UCSD-AML1 (cell line): ENCODE results near the gene CNIH4.
"Not testable (repeated sequence)": the region's sequence is repeated elsewhere in the genome, so short reads cannot be mapped to it uniquely, and the experiment has no call there.

Source experiments
- DNase-seq: peaks from one replicate; lab custom pipeline; 2025; ENCODE audit not compliant: unreplicated experiment; lab: John Stamatoyannopoulos, UW

The CNIH4 gene

DNA sequence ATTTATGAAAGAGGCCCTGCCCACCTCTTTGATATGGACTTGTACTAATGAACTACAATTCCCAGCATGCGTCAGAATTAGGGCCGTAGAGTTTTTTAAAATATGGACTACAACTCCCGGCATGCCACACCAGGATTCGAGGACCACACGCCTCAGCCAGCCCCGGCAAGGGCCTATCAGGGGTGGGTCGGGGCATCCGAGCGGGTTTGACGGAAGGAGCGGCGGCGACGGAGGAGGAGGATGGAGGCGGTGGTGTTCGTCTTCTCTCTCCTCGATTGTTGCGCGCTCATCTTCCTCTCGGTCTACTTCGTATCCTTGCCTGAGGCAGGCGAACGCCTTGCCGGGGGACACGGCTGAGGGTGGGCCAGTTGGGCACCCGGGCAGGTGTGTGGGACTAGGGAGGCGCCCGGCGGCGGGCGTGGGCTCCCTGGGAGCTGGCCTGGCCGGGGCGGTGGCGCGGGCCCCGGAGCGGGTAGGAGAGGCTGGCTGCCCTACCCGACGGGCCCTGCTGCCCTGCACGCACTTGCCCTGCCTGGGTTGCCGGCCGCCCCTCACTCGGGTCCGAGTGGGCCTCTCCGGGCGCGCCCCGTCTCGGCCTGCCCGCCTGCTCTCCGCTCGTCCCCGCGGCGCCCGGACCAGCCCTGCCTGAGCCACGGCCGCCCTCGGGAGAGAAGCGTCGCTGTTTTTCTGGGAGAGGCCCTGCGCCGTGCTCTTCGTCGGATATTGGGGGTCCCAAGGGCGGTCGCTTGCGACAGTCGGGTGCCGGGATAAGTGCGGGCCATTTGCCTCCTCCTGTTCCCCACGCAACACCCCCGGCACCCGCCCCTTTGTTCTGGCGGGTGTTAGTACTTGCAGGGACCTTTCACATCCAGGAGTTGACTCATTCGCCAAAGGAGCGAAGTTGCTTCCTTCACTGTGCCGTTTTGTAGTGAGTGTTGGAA, at the start of gene CNIH4:
TSS of gene CNIH4 (plus strand) at position 195 of the 941 bp plus-strand sequence. CDS start at position 241, 46 bp downstream.
- DNase-seq = peak; percentile 87

DNA sequence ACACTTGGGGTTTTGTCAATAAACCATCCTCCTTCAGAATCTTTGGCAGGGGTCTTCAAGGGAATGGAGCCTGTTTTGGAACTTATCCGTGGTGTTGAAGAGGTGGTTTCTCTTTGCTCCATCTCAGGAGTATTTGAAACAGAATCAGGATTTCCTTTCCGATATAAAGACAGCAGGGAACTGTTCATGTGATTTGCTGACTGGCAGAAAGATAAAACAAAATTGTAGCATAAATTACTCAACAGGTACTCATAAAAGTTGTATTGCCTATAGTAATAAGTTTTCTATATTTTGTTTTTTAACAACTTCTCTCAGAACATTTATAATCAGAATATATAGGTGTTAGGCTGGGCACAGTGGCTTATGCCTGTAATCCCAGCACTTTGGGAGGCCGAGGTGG, 48.6 kb upstream of the CNIH4 start:
- no peak for DNase-seq

DNA sequence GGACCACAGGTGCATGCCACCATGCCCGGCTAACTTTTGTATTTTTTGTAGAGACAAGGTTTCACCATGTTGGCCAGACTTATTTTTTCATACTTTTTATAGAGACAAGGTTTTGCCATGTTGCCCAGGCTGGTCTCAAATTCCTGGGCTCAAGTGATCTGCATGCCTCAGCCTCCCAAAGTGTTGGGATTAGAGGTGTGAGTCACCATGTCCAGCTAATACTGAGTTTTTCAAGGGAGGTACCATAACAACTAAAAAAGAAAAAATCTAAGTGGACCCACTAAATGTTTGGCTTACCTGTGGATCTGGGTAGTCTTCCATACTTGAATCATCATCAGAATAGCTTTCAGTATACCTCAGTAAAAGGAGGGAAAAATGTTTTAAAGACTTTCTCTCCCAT, 45.2 kb upstream of the CNIH4 start:
- DNase-seq = not testable (repeated sequence)

DNA sequence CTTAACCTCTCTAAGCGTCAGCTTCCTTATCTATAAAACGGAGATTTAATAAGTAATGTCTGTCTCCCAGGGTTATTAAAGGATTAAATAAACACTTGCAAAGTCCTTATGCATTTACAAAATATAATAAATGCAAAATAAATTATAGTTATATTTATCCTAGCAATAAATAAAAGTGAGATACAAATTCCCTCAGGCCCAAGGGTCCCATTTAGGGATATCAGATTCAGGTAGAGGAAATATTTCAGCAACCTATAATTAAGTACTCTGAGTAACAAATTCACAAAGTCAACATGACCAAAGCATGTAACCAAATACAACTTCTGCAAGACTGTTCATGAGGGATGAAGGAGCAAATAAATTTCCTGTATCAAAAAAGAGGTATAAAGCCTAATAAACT, 44.7 kb upstream of the CNIH4 start:
- no peak for DNase-seq

DNA sequence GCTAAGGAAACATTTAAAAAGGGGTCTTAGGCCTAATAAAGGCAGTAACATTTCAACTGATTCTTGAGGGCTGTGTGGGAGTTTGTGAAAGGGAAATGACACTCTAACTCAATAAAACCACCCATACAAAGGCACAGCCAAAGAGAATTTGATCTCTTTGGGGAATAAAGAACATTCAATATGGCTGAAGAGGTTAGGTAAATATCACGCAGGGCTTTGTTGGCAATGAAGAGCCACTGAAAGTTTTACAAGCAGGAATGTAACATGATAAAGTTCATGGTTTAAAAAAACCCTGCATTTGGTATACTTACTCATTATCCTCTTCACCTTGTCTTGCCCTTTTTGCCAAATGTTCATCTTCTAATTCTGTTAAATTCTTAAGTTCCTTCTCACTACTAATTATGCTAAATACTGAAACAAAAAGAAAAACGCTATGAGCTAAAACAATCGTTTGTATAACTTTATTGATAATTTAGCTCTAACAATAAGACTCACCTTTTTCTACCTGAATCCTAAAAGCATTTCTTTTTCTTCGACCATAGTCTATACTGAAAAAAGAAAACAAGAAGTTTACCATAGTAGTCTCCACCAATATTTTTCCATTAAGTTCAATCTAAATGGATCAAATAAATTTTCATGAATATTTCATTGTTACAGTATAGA, 39.2 kb upstream of the CNIH4 start:
- DNase-seq = no peak

DNA sequence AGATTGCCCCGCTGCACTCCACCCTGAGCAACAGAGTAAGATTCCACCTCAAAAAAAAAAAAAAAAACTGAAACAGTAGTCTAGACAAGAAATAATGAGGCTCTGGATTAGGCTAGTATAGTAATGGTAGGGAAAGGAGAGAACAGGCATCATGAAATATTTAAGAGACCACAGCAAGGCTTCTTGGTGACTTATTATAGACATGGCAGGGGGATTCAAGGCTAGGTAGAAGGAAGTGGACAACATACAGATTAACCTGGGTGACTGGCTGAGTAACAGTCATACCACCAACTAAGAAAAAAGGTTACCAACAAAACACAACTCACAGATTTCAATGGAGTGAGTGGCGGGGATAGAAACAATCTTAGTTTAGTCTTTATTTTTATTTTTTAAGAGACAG, 35.0 kb upstream of the CNIH4 start:
- no peak for DNase-seq

DNA sequence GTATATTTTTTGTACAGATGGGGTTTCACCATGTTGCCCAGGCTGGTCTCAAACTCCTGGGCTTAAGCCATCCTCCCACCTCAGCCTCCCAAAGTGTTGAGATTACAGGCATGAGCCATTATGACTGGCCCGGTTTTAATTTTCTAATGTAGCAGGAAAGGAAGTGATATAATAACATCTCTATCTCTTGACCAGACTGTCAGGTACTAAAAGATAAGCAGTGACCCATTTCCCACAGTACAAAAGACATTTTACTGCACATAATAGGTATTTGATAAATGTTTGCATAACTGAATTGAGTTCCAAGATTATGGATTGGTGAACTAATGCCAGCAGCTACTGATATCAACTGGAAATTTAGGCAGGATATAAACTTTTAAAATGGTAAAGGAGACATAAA, 30.7 kb upstream of the CNIH4 start:
- DNase-seq = no peak

DNA sequence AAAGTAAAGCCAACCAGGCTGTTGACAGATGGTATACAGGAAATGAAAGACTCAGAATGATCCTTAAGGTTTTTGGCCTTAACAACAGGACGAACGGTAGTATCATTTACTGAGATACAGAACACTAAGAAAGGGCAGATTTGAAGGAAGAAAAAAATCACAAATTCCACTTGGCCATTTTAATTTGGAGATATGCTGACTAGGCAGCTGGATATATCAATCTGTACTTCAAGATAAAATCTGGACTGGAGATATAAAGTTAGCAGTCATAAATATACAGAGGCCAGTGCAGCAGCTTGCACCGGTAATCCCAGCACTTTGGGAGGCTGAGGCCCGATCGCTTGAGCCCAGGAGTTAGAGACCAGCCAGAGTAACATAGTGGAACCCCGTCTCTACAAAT, 28.0 kb upstream of the CNIH4 start:
- no peak for DNase-seq

DNA sequence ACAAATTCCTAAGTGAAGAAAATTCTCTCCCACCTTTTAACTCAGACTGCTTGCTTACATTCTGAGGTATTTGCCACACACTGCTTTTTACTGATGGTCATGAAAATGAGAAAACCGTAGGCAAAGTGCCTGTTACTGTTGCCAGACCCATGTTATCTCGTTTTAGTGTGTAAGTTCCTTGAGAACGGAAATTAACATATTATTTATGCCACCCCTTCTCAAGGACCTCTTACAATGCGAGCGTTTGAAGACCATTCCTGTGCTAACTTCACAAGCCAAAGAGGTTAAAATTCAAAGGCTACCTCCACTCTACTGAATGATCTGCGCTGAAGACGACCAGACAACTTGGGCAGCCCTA, 27.2 kb upstream of the CNIH4 start:
- no peak for DNase-seq

DNA sequence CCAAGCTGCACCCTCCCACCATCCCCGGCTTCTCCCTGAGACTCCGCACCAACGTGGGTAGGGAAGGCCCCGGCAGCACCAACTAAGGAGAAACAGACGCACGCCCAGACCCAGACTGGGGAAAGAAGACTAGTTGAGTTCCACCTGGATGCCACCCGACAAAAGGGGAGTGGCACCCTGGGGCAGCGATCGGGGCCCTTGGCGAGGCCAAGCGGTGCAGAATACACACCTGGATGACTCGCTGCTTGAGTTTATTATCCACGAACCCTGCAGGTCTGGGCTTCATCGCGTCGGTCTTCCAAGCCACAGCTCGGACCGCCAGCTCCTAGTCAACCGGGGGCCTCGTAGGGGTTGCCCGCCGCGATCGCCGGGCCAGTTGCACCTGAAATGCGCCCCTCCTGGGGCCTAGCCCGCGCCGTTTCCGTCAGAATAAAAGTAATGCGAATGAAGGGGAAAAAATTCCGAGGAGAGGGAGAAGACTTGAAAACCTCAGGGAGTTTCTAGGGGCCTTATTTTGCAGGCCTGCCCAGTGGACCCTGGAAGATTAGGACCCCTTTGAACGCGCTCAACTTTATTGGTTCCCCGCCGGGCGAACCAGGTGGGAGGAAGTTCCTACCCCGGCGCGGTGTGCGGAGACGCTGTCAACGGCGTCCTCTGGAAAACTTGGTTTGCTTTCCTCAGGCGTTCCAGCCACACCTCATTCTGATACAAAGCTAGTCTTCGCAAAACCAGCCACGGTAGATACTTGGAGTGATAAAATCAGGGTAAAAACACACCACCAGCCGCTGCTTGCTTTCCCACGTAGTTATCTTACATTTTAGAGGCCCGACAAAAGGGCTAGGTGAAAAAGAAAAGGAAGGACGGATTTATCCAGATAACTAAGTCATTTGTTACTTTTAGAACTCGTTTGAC, 26.6 kb upstream of the CNIH4 start, which contains the start of gene NVL:
TSS of gene NVL (minus strand) at position 331 of the 912 bp plus-strand sequence. CDS start at position 286, 45 bp downstream.
- peak; percentile 88 for DNase-seq

DNA sequence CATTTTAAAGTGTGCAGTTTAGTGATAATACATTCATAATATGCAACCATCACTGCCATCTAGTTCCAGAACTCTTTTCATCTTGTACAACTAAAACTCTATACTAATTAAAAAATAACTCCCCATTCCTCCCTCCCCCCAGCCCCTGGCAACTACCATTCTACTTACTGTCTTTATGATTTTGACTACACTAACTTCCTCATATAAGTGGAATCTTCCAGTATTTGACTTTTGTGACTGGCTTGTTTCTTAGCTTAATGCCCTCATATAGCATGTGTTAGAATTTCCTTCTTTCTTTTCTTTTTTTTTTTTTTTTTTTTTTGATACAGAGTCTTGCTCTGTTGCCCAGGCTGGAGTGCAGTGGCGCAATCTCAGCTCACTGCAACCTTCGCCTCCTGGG, 25.4 kb upstream of the CNIH4 start:
- DNase-seq = no peak

DNA sequence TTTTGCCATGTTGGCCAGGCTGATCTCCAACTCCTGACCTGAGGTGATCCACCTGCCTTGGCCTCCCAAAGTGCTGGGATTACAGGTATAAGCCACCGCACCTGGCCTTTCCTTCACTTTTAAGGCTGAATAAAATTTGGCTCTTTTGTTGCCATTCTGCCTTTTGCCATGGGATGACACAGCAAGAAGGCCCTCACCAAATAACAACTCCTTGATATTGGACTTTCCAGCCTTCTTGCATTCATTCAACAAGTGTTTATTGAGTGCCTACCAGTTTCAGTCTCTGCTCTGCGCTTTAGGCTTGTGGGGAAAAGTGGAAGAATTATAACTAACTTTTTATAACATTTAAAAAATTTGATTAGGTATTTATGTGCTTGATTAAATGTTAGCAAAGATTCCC, 24.9 kb upstream of the CNIH4 start:
- DNase-seq = no peak

DNA sequence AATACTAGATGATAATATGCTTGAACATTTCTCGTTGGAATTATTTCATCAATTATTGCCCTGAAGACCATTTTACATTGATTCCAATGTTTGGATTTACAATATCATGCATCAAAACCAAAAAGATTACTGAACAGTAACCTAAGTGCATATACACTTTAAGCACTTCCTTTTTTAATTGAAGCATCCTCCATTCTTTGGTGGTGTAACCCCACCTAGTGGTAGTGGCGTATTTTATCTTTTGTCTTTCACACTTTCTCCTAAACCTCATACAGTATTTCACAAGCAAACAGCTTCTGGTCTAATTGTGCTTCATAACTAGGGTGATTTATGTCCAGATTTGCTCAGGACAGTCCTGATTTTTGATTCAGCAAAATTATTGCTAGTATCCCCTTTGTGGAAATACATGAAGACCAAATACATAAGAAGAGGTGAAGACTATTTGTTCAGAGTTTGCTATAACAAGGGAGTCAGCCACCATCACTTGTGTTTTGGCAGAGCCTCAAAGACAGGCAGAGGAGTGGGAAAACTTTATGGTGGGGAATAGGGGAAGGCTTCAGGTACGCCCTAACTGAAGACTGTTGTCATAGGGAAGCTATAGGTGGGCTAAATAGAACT, 23.3 kb upstream of the CNIH4 start:
- DNase-seq = no peak

DNA sequence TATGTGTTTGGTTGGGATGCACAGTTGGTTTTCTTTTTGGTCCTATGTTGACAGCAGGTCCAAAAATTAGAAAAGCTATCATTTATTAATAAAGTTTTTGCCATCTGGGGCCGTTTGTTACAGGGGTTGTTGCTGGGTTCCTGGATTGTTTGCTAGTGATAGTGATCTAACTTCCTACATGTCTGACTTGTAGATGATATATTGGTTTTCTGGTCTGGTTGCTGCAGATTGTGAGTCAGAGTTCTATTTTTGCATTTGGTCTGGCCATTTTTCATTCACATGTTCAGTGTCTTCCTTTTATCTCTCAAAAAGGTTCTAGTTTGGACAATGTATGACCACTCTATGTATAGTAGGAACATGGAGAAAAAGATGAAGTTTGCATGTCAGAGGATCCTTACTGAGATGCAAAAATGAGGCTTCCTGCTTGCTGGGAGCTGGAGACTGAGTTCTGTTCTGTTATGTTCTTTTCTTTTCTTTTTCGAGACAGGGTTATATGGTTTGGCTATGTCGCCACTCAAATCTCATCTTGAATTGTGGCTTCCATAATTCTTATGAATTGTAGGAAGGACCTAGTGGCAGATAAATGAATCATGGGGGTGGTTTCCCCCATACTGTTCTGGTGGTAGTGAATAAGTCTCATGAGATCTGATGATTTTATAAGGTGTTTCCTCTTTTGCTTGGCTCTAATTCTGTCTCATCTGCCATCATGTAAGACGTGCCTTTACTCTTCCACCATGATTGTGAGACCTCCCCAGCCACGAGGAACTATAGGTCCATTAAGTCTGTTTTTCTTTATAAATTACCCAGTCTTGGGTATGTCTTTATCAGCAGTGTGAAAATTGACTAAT, 22.5 kb upstream of the CNIH4 start:
- no peak for DNase-seq

DNA sequence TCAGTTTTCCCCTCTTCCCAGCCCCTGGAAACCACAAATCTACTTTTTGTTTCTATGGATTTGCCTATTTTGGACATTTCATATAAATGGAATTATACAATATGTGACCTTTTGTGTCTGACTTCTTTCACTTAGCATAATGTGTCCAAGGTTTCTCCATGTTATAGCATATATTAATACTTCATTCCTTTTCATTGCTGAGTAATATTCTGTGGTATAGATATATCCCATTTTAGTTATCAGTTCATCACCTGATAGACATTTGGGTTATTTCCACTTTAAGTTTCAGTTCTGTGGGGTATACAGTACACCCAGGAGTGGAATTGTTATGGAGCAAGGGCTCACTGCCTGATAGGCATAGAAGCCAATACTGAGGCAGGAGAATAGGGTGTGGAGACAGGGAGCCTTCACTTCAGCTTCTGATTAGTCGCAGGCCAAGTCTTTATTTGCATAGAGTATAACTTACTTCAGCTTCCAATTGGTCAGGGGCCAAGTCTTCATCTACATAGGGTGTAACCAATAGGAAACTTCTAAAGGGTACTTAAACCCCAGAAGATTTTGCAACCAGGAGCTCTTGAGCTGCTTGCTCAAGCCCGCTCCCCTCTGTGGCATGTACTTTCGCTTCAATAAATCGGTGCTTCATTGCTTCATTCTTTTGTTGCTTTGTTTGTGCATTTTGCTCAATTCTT, 18.4 kb upstream of the CNIH4 start:
- DNase-seq = no peak

DNA sequence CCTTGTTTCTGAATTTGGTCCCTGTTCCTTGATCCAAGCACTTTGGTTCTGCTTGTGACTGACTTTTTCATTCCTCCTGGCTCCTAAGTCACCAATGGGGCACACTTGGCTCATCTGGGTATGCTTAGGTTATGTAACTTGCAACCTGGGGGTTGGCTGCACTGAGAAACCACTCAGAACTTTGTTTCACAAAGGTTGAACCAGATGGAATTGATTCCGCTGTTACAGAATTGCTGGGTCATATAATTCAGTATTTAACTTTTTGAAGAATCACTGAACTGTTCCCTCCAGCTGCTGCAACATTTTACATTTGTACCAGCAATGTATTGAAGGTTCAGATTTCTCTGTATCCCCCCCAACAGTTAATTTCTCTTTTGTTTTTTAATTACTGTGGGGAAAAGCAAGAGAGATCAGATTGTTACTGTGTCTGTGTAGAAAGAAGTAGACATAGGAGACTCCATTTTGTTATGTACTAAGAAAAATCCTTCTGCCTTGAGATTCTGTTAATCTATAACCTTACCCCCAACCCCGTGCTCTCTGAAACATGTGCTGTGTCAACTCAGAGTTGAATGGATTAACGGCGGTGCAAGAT, 17.1 kb upstream of the CNIH4 start:
- no peak for DNase-seq

DNA sequence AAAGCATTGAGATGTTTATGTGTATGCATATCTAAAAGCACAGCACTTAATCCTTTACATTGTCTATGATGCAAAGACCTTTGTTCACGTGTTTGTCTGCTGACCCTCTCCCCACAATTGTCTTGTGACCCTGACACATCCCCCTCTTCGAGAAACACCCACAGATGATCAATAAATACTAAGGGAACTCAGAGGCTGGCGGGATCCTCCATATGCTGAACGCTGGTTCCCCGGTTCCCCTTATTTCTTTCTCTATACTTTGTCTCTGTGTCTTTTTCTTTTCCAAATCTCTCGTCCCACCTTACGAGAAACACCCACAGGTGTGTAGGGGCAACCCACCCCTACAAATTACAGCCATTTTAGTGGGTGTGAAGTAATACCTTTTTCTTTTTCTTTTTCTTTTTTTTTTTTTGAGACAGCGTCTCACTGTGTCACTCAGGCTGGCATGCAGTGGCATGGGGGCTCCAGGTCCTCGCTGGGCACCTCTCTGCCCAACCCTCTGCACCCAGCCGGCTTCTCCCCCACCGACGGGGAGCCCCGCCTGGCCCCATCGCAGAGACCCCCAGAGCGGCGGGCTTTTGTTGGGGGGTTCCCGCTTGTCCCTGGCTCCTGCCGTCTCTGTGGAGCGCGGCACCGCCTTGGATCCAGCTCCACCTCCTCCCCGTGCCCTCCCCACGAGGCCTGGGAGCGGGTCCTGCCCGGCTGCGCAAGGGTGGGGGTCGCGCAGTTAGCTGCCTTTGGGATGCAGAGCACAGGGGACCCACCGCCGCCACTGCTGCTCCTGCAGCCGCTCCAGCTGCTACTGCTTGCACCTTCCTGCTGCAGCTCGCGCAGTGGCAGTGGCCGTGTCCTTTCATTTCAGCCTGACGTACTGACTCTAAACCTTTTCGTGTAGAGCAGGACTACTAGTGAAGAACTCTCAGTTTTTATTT, 16.0 kb upstream of the CNIH4 start:
- not testable (repeated sequence) for DNase-seq

DNA sequence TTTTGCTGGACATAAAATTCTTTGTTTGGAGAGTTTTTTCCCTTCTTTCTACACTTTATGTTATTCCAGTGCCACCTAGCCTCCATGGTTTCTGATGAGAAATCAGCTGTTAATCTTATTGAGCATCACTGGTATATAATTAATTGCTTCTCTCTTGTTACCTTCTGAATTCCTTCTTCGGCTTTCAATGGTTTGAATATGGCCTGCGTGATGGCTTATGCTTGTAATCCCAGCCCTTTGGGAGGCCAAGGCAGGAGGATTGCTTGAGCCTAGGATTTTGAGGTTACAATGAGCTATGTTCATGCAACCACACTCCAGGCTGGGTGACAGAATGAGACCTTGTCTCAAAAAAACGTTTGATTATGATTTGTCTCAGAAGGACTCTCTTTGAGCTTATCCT, 13.0 kb upstream of the CNIH4 start:
- no peak for DNase-seq
